GM21723 (cell line): ENCODE measurements around the gene THAP3.
"Not testable (repeated sequence)": the region's sequence is repeated elsewhere in the genome, so short reads cannot be mapped to it uniquely, and the experiment has no call there.

Source experiments
- ATAC-seq: cut with Tn5 transposase; IDR thresholded peaks from one replicate; pipeline ENCODE4 v1.9.1; 2021; ENCODE audit warnings: mild to moderate bottlenecking, moderate library complexity; ENCODE audit not compliant: unreplicated experiment

THAP3 gene

DNA sequence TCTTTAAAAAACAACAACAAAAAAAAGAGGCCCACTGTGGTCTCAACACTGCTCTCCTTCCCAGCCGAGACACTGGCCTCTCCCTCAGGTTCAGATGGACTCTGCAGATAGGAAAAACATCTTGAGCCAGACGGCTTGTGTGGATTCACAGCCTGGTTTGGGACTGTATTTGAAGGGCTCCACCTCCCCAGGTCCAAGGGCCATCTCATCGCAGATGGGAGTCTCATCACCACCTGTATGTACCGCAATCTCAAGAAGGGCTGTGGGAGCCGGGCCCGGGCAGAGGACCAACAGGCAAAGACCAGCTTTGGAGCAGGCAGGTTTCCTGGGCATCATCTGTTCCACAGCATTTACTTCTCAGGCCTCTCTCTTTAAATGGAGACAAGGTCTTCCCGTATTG lies 34.6 kb upstream of the THAP3 start:
- no peak for ATAC-seq

GRCh38 chr1:6591222-6591621 lies 33.4 kb upstream of the THAP3 start:
- no peak for ATAC-seq

DNA sequence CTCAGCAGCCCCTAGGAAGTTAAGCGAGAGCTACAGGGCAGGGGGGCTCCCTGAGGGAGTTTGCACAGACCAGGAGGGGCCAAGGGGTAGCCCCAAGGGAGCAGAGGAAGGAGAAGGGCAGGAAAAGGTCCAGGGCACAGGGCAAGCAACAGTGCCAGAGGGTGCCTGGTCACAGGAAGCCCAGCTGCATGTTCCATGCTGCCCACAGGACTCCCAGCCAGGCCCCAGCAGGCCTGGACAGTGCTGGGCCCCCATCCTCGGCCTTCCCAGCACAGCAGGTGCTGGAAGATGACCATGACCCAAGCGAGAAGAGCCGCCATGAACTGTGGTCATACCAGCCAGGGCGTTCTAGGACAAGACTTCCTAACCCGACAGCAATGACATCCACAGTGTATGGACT lies 33.0 kb upstream of the THAP3 start:
- no peak for ATAC-seq

DNA sequence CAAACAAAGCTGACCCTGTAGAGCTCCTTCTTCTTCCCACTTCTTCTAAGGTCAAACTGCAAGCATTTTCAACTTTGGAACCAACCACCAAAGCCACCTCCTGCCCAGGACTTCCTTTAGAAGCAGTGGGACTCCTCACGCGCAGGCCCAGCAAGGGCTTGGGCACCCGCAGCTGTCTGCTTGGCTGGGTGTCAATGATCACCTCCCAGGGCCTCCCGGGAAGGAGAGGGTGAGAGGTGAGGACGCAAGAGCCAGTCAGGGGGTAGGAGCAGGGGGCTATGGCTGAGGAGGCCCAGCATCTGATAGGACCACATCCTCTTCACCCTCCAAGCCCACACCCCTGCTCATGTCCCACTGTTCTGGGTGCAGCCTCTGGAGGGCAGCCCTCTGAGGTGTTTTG lies 32.2 kb upstream of the THAP3 start:
- ATAC-seq = no peak

DNA sequence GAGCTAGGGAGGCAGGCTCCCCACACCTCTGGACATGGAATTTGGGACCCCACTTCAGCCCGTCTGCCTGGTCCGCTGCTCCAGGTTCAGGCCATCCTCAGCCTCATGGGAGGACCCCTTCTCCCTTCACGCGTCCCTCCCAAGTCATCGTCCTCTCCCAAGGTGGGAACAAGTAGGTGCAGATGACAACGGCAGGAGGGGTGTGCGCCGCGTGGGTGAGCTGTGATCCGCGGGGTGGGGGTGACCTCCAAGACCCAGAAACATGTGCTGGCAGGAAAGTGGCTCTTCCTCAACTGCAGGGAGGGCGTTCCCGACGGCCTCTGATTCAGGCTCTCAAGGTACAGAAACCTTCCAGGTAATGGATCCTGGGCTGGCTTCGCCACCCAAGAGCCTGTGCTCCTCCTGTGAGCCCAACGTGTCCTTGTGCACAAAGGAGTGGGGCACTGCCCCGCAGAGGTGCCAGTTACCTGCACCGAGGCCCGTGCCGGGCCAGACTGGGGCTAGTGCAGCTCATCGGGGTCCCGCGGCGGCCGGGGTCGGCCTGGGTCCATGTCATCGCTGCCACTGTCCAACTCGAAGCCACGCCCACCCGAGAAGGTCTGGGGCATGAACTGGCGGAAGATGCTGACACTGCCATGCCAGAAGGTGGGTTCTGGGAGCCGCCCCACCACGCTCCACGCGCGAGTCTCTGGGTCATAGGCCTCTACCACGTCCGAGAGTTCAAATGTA lies 31.6 kb upstream of the THAP3 start:
- no peak for ATAC-seq

DNA sequence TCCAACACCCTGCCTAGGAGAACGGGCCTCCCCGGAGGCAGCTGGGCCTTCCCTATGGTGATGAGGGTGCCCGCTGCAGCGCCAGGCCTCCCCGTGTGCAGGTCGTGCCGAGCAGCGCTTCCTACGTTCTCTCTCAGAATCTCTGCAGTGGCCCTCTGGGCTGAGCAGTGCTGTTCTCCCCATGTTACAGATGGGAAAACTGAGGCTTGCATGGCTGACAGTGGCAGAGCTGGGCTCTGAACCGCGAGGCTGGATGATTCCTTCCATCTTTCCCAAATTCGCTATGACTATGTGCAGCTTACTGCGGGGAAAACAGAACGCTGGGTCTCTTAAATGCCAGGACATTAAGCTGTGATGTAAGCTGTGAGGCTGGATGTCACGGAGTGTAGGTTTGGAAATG lies 30.9 kb upstream of the THAP3 start:
- no peak for ATAC-seq

- ATAC-seq = no peak
Measured at GRCh38 chr1:6594977-6595740, 29.5 kb upstream of the THAP3 start.

DNA sequence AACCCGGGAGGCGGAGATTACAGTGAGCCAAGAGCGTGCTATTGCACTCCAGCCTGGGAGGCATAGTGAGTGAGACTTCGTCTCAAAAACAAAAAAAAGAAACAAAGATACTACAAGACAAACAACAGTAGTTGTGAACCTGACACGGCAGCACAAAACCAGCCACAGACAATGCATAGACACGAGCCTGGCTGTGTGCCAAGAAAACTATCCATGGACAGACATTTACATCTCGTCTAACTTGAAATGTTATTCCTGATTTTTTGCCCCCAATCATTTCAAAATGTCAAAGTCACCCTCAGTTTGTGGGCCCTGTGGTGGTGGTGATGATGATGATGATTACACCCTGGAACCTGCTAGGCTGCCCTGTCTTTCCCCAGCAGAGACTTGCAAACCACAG lies 28.3 kb upstream of the THAP3 start:
- no peak for ATAC-seq

- ATAC-seq = no peak
Measured at GRCh38 chr1:6596886-6597776, 27.5 kb upstream of the THAP3 start.

DNA sequence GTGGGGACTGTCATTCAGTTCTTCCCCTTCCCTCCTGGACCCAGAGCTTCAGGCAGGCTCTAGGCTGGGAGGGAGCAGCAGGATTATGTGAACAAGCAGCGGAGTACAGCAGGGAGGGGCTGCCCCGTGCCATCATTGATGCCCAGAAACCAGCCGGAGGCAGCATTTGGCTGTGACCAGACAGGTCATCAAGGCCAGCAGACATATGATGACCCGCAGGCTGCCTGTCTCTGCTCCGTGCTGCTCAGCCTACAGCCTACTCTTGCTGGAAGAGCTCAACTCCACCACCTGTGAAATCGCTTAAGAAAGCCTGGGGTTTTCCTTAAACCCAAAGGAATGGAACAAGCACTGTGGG lies 26.9 kb upstream of the THAP3 start:
- no peak for ATAC-seq

GRCh38 chr1:6599141-6599975 lies 25.3 kb upstream of the THAP3 start:
- ATAC-seq = no peak

DNA sequence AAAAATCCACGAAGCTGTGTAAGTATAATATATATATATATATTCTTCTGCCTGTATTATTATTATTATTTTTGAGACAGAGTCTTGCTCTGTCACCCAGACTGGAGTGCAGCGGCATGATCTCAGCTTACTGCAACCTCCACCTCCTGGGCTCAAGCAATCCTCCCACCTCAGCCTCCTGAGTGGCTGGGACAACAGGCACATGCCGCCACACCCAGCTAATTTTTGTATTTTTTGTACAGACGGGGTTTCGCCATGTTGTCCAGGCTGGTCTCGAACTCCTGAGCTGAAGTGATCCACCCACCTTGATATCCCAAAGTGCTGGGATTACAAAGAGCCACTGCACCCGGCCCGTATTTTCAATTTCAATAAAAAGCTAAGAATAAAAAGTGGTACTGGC lies 24.7 kb upstream of the THAP3 start:
- ATAC-seq = not testable (repeated sequence)

GRCh38 chr1:6600410-6601048 lies 24.1 kb upstream of the THAP3 start:
- no peak for ATAC-seq

DNA sequence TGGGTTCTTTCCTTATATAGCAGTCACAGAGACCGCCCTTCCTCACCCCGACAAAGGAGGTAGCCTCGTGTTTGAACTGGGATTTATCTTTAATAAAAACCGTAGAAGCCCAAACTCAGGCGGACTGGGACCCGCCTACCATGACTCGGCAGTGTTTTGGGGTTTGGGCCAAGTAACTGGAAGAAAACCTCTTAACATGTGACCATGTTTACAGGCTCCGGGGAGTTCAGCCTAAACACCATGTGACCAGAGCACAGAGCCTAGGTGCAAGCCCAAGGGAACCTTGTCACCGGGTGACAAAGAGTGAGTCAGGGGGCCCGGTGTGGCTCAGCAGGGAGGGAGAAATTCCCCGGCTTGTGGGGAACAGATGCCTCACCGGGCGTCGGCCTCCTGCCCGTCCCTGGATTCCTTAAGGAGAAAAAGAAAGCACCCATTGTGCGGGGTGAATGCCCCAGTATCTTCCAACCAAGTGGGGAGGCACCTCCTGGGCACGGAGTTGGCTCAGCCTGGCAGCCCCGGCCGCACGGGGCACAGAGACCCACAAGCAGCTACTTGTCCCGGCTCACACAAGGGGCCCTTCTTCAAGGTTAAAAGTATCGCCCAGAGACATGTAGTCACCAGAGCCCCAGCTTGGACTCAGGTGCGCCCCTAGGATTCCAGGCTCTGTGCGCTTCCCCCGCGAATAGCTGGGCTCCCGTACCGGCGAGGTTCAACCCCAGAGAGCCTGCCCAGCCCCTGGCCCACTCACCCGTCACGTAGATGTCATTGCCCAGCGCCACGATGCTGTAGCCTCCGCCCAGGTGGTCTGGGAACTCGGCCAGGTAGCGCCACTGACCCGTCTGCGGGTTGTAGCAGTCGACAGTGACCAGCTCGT lies 23.4 kb upstream of the THAP3 start:
- no peak for ATAC-seq

- ATAC-seq = peak; percentile 9
Measured at GRCh38 chr1:6601923-6602668, 22.6 kb upstream of the THAP3 start.

DNA sequence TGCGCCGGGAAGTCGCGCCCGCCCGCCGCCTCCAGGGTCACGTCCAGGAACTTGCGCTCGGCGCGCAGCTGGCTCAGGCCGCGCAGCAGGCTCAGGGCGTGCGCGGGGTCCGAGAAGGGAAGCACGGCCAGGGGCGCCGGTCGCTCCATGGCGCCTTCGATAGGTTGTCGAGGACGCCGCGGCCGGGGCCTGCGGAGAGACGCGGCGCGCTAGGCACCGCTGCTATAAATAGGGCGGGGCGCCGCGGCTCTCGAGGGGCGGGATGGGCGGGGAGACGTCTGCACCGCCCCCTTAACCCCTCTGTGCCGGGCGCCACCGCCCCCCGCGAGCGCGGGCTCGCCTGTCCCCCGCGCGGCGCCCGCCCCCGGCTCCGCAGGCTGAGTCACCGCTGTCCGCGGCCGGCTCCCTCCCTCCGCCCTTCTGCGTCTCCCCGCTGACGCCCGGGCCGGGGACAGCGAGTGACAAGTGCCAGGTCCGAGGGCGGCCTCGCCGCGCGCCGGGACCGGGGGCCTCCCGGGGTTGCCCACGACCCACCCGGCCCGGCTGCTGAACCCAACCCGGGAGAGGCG lies 21.9 kb upstream of the THAP3 start, which contains the start of gene KLHL21:
Gene KLHL21, minus strand, starts transcription at position 201 of the 569 bp plus-strand sequence. Its CDS starts 52 bp downstream, at position 149.
- peak; percentile 47 for ATAC-seq

- peak; percentile 27 for ATAC-seq
Measured at GRCh38 chr1:6603238-6603914, 21.3 kb upstream of the THAP3 start.
